OCI-LY7 (cell line): ENCODE results near the gene CCDC91.

ENCODE experiments used
- CTCF ChIP-seq: fragments of 200-600 bp; sonication (generic); conservative IDR thresholded peaks from 2 replicates; pipeline ENCODE4 v1.5.1; 2014; ENCODE audit warnings: mild to moderate bottlenecking, antibody characterized with exemption, low read length, moderate library complexity, mixed read lengths
- EZH2phosphoT487 ChIP-seq: fragments of 200-600 bp; sonication (generic); IDR thresholded peaks from 2 replicates; pipeline ENCODE4 v1.6.1; 2018; ENCODE audit warnings: low read depth, borderline replicate concordance, mild to moderate bottlenecking, mixed run types, antibody characterized with exemption, low read length, moderate library complexity, mixed read lengths

- no peak for TF ChIP-seq CTCF
- no peak for TF ChIP-seq EZH2phosphoT487
Observed at GRCh38 chr12:28308891-28309290, 118.6 kb downstream of the CCDC91 start.
